WERI-Rb-1 (cell line): Measurements from ENCODE around the gene OR13C9.

Source experiments
- DNase-seq: peaks from one replicate; pipeline ENCODE4 v3.0.0-alpha.2; 2020
- H3K27ac ChIP-seq: fragments of 250-450 bp; sonication (Bioruptor Pico); 2 replicates; pipeline ENCODE4 v1.5.1; 2020; ENCODE audit warnings: mild to moderate bottlenecking, moderate library complexity
- H3K27me3 ChIP-seq: fragments of 250-450 bp; sonication (Bioruptor Pico); 2 replicates; pipeline ENCODE4 v1.5.1; 2021; ENCODE audit warnings: mild to moderate bottlenecking, low read depth, moderate library complexity; ENCODE audit not compliant: insufficient read depth, severe bottlenecking
- H3K36me3 ChIP-seq: fragments of 250-450 bp; sonication (Bioruptor Pico); 2 replicates; pipeline ENCODE4 v1.5.1; 2020; ENCODE audit warnings: mild to moderate bottlenecking, moderate library complexity
- H3K4me3 ChIP-seq: 2 replicates; pipeline ENCODE4 v1.5.1; 2011; ENCODE audit warnings: low read depth, mild to moderate bottlenecking, control low read depth, low read length
- H3K9me3 ChIP-seq: fragments of 250-450 bp; sonication (Bioruptor Pico); 2 replicates; pipeline ENCODE4 v1.5.1; 2021; ENCODE audit warnings: mild to moderate bottlenecking, moderate library complexity; ENCODE audit not compliant: severe bottlenecking
- CTCF ChIP-seq: IDR thresholded peaks from 2 replicates; pipeline ENCODE4 v1.5.1; 2011; ENCODE audit warnings: low read depth, mild to moderate bottlenecking, control low read depth, inconsistent platforms, low read length

The OR13C9 gene

GRCh38 chr9:104589626-104590025 lies 28.4 kb downstream of the OR13C9 start:
- Histone ChIP-seq H3K36me3 (no peaks in the 10 kb centered on the region), H3K9me3 (no peaks in the 10 kb centered on the region), H3K27ac (no peak overlapping the region), H3K4me3 (no peak overlapping the region), H3K27me3 (no peaks in the 10 kb centered on the region)
- no peak for TF ChIP-seq CTCF
- DNase-seq: no peak

DNA sequence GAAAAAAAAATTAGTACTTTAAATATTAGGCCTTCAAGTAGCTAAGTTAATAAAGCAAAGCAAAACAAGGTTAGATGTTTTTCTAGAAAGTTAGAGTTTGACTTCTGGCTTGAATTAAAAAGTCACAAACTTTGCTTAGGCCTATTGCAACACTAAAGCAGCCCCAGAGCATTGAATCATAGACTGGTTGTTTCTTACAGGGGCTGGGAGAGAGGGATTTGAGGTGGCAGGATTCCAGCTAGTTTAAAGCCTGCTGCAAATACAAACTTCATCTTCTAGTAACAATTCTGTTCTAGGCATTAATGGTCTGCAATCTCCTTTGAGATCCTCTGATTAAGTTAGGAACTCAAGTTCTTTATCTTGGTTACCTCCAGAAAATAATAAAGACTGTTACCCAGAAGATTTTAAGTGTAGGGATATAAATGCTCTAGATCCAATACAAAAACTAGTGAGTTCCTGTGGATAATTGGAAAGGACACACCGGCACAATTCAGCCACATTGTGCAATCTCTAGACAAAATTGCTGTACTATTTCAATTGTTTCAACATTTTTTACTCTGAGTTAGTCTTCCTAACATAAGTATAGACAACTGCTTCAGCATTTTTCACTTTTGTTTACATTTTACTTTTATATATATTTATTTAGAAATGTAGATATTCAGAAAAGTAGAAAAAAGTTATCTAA lies 31.4 kb downstream of the OR13C9 start:
- H3K9me3 ChIP-seq: no peaks in the 10 kb centered on the region

DNA sequence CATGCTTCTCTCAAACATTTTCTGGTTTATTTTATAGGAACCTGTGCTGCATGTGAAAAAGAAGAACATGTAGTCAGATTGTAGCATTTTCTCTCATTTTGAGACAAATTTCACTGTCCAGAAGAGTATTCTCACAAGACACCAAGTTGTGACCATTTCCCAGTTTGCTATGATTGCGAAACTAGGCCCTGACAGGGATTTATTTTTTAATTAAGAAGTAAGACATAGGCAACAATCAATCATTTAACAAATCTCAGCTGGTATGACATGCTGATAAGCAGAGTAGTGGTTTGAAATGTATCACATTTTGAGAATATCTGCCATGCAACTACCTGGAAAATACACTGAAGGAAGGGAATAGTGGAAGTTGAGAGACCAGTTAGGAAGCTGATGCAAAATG lies 37.4 kb downstream of the OR13C9 start:
- DNase-seq: no peak
- Histone ChIP-seq H3K27me3 (no peaks in the 10 kb centered on the region), H3K27ac (no peak overlapping the region)

More for the DNA sequence above, 31.4 kb downstream of the OR13C9 start:
- no peak overlapping the region for H3K27ac ChIP-seq
- TF ChIP-seq CTCF: no peak
- DNase-seq: no peak
- no peak overlapping the region for H3K4me3 ChIP-seq
- no peaks in the 10 kb centered on the region for H3K27me3 ChIP-seq
- H3K36me3 ChIP-seq: no peaks in the 10 kb centered on the region

GRCh38 chr9:104577263-104577662 lies 40.7 kb downstream of the OR13C9 start:
- Histone ChIP-seq H3K27ac (no peak overlapping the region), H3K36me3 (no peaks in the 10 kb centered on the region), H3K27me3 (no peaks in the 10 kb centered on the region), H3K9me3 (no peaks in the 10 kb centered on the region), H3K4me3 (no peak overlapping the region)
- TF ChIP-seq CTCF: no peak
- DNase-seq: no peak

More for the DNA sequence above, 37.4 kb downstream of the OR13C9 start:
- no peak overlapping the region for H3K4me3 ChIP-seq
- H3K36me3 ChIP-seq: no peaks in the 10 kb centered on the region
- no peak for TF ChIP-seq CTCF
- no peaks in the 10 kb centered on the region for H3K9me3 ChIP-seq

- no peak overlapping the region for H3K27ac ChIP-seq
- no peak for DNase-seq
- H3K9me3 ChIP-seq: no peaks in the 10 kb centered on the region
- no peaks in the 10 kb centered on the region for H3K27me3 ChIP-seq
- no peak overlapping the region for H3K4me3 ChIP-seq
- H3K36me3 ChIP-seq: no peaks in the 10 kb centered on the region
- TF ChIP-seq CTCF: no peak
Measured at GRCh38 chr9:104575456-104575855, 42.5 kb downstream of the OR13C9 start.

- Histone ChIP-seq H3K9me3 (no peaks in the 10 kb centered on the region), H3K36me3 (no peaks in the 10 kb centered on the region), H3K27me3 (no peaks in the 10 kb centered on the region), H3K4me3 (no peak overlapping the region), H3K27ac (no peak overlapping the region)
- no peak for DNase-seq
- no peak for TF ChIP-seq CTCF
Measured at GRCh38 chr9:104572612-104573011, 45.4 kb downstream of the OR13C9 start.
